Right atrium auricular region (tissue), 2 donors: ENCODE results near the gene TM2D1. TPM values are rescaled to one million over a fixed set of nuclear protein-coding genes. Genes with fewer than 3 reads are reported as not detected.

Source experiments
- DNase-seq: peaks from one replicate; pipeline ENCODE4 v3.0.0-alpha.2; 2019; ENCODE audit warnings: low spot score
- H3K27ac ChIP-seq, 2 donors: fragments of 200-600 bp; sonication (generic); 1 replicate in 1 of 2; 2 replicates in 1 of 2; pipeline ENCODE4 v1.5.1; 2016 to 2019
- H3K27me3 ChIP-seq, 2 donors: fragments of 200-600 bp; sonication (generic); one replicate each; pipeline versions ENCODE4 v1.5.1 to v1.6.0; 2017 to 2019
- H3K36me3 ChIP-seq: fragments of 200-600 bp; sonication (generic); one replicate; pipeline ENCODE4 v1.5.1; 2016
- H3K4me1 ChIP-seq, 2 donors: fragments of 200-600 bp; sonication (generic); one replicate each; pipeline versions ENCODE4 v1.5.1 to v1.6.0; 2017 to 2019
- H3K4me3 ChIP-seq, 2 donors: fragments of 200-600 bp; sonication (generic); 1 replicate in 1 of 2; 2 replicates in 1 of 2; pipeline ENCODE4 v1.5.1; 2017 to 2019; ENCODE audit warnings: mild to moderate bottlenecking in 1 of 2, moderate library complexity in 1 of 2
- H3K9me3 ChIP-seq, 2 donors: fragments of 200-600 bp; sonication (generic); one replicate each; pipeline ENCODE4 v1.5.1; 2019
- CTCF ChIP-seq, 2 donors: fragments of 200-600 bp; sonication (generic); IDR thresholded peaks; one replicate each; pipeline ENCODE4 v1.5.1; 2019; ENCODE audit warnings: antibody characterized with exemption in 2 of 2
- total RNA-seq, 2 donors: library from RNA; depleted of rRNA; stranded (reverse); fragments of >200 nt; gene quantifications; one replicate each; pipeline ENCODE4 v1.1.0, GENCODE V29; 2016

TM2D1 gene
- total RNA-seq, 2 donors from 2014 or later, result 46.0 to 79.0 TPM

DNA sequence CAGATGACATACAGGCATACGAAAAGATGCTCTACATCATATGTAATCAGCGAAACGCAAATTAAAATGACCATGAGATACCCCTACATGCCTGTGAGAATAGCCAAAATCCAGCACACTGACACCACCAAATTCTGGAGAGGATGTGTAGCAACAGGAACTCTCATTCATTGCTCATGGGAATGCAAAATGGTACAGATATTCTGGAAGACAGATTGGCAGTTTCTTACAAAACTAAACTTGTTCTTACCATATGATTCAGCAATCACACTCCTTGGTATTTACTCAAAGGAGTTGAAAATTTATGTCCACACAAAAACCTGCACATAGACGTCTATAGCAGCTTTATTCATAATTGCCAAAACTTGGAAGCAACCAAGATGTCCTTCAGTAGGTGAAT is 52.6 kb downstream of the TM2D1 start:
- Histone ChIP-seq H3K4me3 (no peak overlapping the region), H3K36me3 (no peaks in the 10 kb centered on the region), H3K27me3 (no peaks in the 10 kb centered on the region), H3K4me1 (no peaks in the 10 kb centered on the region), H3K9me3 (no peaks in the 10 kb centered on the region), H3K27ac (no peak overlapping the region)
- DNase-seq, result no peak
- no peak for TF ChIP-seq CTCF (IDR thresholded peaks at IDR 0.05)

GRCh38 chr1:61670445-61670844 is 54.5 kb downstream of the TM2D1 start:
- no peak overlapping the region for H3K27ac ChIP-seq
- H3K27me3 ChIP-seq, result no peaks in the 10 kb centered on the region
- H3K36me3 ChIP-seq, result no peaks in the 10 kb centered on the region
- TF ChIP-seq CTCF (IDR thresholded peaks at IDR 0.05), result no peak
- H3K9me3 ChIP-seq, result no peaks in the 10 kb centered on the region
- no peak overlapping the region for H3K4me3 ChIP-seq
- H3K4me1 ChIP-seq, result no peaks in the 10 kb centered on the region
- DNase-seq, result no peak

- no peaks in the 10 kb centered on the region for H3K36me3 ChIP-seq
- no peak for DNase-seq
- H3K27ac ChIP-seq, result no peak overlapping the region
- no peaks in the 10 kb centered on the region for H3K27me3 ChIP-seq
- H3K4me3 ChIP-seq, result no peak overlapping the region
- no peaks in the 10 kb centered on the region for H3K4me1 ChIP-seq
- no peak for TF ChIP-seq CTCF (IDR thresholded peaks at IDR 0.05)
- H3K9me3 ChIP-seq, result no peaks in the 10 kb centered on the region
These were observed 54.9 kb downstream of the TM2D1 start for GRCh38 chr1:61670016-61670415.

DNA sequence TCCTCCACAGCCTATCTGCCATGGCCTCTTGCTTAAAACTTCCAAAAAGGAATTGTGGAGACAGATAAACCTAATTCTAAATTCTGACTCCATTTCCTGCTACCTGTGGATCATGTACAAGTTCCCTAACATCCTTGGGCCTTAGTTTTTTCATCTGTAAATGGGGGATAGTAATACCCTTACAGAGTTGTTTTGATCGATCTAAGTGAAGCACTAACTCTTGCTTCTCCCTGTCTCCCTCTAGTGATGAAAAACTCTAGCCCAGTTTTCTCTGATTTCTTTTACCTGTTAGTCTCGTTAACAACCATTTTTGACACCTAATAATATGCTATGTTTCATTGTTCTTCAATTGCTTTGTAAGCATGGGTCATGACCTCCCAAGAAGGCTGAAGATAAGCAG is 65.9 kb downstream of the TM2D1 start:
- no peak for TF ChIP-seq CTCF (IDR thresholded peaks at IDR 0.05)
- H3K27me3 ChIP-seq, result no peaks in the 10 kb centered on the region
- H3K4me1 ChIP-seq, result no peaks in the 10 kb centered on the region
- H3K27ac ChIP-seq, result no peak overlapping the region
- DNase-seq, result no peak
- no peaks in the 10 kb centered on the region for H3K36me3 ChIP-seq
- H3K9me3 ChIP-seq, result no peaks in the 10 kb centered on the region
- H3K4me3 ChIP-seq, result no peak overlapping the region

DNA sequence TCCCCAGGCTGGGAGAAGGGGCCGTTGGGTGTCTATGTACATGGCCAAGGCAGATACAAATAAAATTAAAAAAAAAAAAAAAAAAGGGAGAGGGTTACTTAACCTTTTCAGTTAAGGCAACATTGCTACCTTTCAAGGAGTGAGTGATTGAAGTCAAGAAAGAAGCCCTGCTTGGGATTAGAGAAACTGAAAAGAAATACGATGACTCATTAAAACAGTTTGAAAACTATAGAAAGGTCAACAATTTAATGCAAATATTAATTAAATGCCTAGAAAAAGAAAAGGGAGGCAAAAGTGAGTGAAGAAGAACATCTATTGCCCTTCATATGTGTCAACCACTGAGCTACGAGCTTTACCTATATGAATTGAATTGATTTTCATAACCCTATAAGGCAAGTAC is 69.5 kb downstream of the TM2D1 start:
- Histone ChIP-seq H3K4me1 (no peaks in the 10 kb centered on the region), H3K27ac (no peak overlapping the region), H3K27me3 (no peaks in the 10 kb centered on the region), H3K4me3 (no peak overlapping the region), H3K36me3 (no peaks in the 10 kb centered on the region), H3K9me3 (no peaks in the 10 kb centered on the region)
- no peak for DNase-seq
- no peak for TF ChIP-seq CTCF (IDR thresholded peaks at IDR 0.05)

DNA sequence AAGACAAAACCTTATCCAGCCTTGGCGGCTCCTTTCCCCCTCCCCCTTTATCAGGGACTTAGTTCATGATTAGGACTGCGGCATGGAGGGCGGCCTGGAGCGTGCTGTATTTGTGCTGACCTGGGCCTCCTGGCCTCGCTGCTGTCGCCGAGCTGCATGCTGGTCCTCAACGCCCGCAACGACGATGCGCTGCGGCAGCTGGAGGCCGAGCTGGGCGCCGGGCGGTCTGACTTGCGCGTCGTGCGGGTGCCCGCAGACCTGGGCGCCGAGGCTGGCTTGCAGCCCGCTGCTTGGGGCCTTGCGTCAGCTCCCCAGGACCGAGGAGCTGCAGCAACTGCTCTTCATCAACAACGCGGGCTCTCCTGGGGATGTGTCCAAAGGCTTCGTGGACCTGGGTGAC is 70.9 kb downstream of the TM2D1 start:
- Histone ChIP-seq H3K4me1 (no peaks in the 10 kb centered on the region), H3K36me3 (no peaks in the 10 kb centered on the region), H3K27ac (no peak overlapping the region), H3K9me3 (no peaks in the 10 kb centered on the region), H3K4me3 (no peak overlapping the region), H3K27me3 (no peaks in the 10 kb centered on the region)
- no peak for DNase-seq
- TF ChIP-seq CTCF (IDR thresholded peaks at IDR 0.05), result no peak
